SK-N-SH (cell line): ENCODE results near the gene C6. TPM values are rescaled to one million over a fixed set of nuclear protein-coding genes. Genes with fewer than 3 reads are reported as not detected.

Experiments
- CTCF ChIA-PET: fragments of 300-600, 350-600 bp; formaldehyde crosslinking; extraction: SDS; loops from one replicate; lab custom pipeline; 2021; lab: Yijun Ruan, JAX
- POLR2A ChIA-PET: fragments of 350-600 bp; sonication (Branson Sonifier 250); formaldehyde crosslinking; extraction: SDS; loops from one replicate; lab custom pipeline; 2020; ENCODE audit warnings: antibody characterized with exemption, inconsistent platforms; lab: Yijun Ruan, JAX
- DNase-seq: peaks from one replicate; pipeline ENCODE4 v3.0.0; 2012
- H2AFZ ChIP-seq: fragments of 200-600 bp; sonication (generic); 2 replicates; pipeline ENCODE4 v1.8.1; 2016; ENCODE audit warnings: antibody characterized with exemption, mild to moderate bottlenecking, low read depth
- H3F3A ChIP-seq: fragments of 200-600 bp; sonication (generic); replicated peaks from 2 replicates; pipeline ENCODE3; 2016; ENCODE audit warnings: antibody characterized with exemption, mild to moderate bottlenecking; ENCODE audit not compliant: insufficient read depth
- H3K27ac ChIP-seq, 2 experiments: fragments of 200-500 bp in 1 of 2; fragments of 200-600 bp in 1 of 2; sonication (Bioruptor generic) in 1 of 2; sonication (generic), shearing (Covaris generic) in 1 of 2; 2 replicates each; pipeline versions ENCODE4 v1.5.1 to v1.6.1; 2014 to 2016; ENCODE audit warnings: low read depth in 2 of 2, inconsistent platforms in 1 of 2, low read length in 1 of 2, mild to moderate bottlenecking in 1 of 2, mixed read lengths in 1 of 2
- H3K27me3 ChIP-seq: fragments of 200-600 bp; sonication (generic), shearing (Covaris generic); 2 replicates; pipeline ENCODE4 v1.6.1; 2016; ENCODE audit warnings: mixed run types; ENCODE audit not compliant: insufficient read depth
- H3K36me3 ChIP-seq, 2 experiments: fragments of 200-500 bp in 1 of 2; fragments of 200-600 bp in 1 of 2; sonication (Bioruptor generic) in 1 of 2; sonication (generic) in 1 of 2; replicated peaks in 1 of 2; 2 replicates each; pipeline versions ENCODE3 to v1.5.1; 2014 to 2016; ENCODE audit warnings: low read length in 1 of 2, mild to moderate bottlenecking in 1 of 2; ENCODE audit not compliant: insufficient read depth in 2 of 2, control insufficient read depth in 1 of 2
- H3K4me1 ChIP-seq, 2 experiments: fragments of 200-500 bp in 1 of 2; fragments of 200-600 bp in 1 of 2; sonication (Bioruptor generic) in 1 of 2; sonication (generic), shearing (Covaris generic) in 1 of 2; 2 replicates each; pipeline versions ENCODE4 v1.5.1 to v1.6.1; 2014 to 2016; ENCODE audit warnings: low read depth in 1 of 2, low read length in 1 of 2, mixed run types in 1 of 2; ENCODE audit not compliant: insufficient read depth in 2 of 2, control insufficient read depth in 1 of 2
- H3K4me2 ChIP-seq: fragments of 200-600 bp; sonication (generic), shearing (Covaris generic); 2 replicates; pipeline ENCODE4 v1.6.1; 2017; ENCODE audit warnings: mixed run types
- H3K4me3 ChIP-seq, 2 experiments: fragments of 200-500 bp in 1 of 2; fragments of 200-600 bp in 1 of 2; sonication (Bioruptor generic) in 1 of 2; sonication (generic), shearing (Covaris generic) in 1 of 2; 2 replicates each; pipeline versions ENCODE4 v1.5.1 to v1.8.1; 2014 to 2016; ENCODE audit warnings: low read depth in 2 of 2, inconsistent platforms in 1 of 2, low read length in 1 of 2, mild to moderate bottlenecking in 1 of 2, mixed read lengths in 1 of 2, moderate library complexity in 1 of 2
- H3K79me2 ChIP-seq: fragments of 200-600 bp; sonication (generic); 2 replicates; pipeline ENCODE4 v1.8.1; 2017; ENCODE audit warnings: mild to moderate bottlenecking; ENCODE audit not compliant: insufficient read depth
- H3K9ac ChIP-seq: fragments of 200-600 bp; sonication (generic); 2 replicates; pipeline ENCODE4 v1.6.1; 2017; ENCODE audit warnings: mixed run types
- H3K9me2 ChIP-seq: fragments of 200-600 bp; sonication (generic); 2 replicates; pipeline ENCODE4 v1.6.1; 2017; ENCODE audit warnings: mixed run types
- H3K9me3 ChIP-seq: fragments of 200-600 bp; sonication (generic); 2 replicates; pipeline ENCODE4 v1.6.1; 2017; ENCODE audit warnings: mixed run types, mild to moderate bottlenecking, moderate library complexity
- H4K20me1 ChIP-seq: fragments of 200-600 bp; sonication (generic); 2 replicates; pipeline ENCODE4 v1.6.1; 2017; ENCODE audit warnings: mild to moderate bottlenecking, mixed run types; ENCODE audit not compliant: insufficient read depth
- EZH2phosphoT487 ChIP-seq: fragments of 200-600 bp; sonication (generic); IDR thresholded peaks from 2 replicates; pipeline ENCODE4 v1.6.1; 2017; ENCODE audit warnings: low read depth, mixed run types, mild to moderate bottlenecking, antibody characterized with exemption, moderate library complexity, borderline replicate concordance
- FOSL2 ChIP-seq: IDR thresholded peaks from 2 replicates; pipeline ENCODE4 v1.4.0; 2012; ENCODE audit warnings: low read depth, mild to moderate bottlenecking, moderate library complexity, borderline replicate concordance
- FOXM1 ChIP-seq: IDR thresholded peaks from 2 replicates; pipeline ENCODE4 v1.4.0; 2012; ENCODE audit warnings: low read depth, mild to moderate bottlenecking
- GABPA ChIP-seq: IDR thresholded peaks from 2 replicates; pipeline ENCODE4 v1.4.0; 2012; ENCODE audit warnings: low read depth, mild to moderate bottlenecking
- IRF3 ChIP-seq: fragments of 150-350 bp; IDR thresholded peaks from 2 replicates; pipeline ENCODE4 v1.6.1; 2016; ENCODE audit warnings: mild to moderate bottlenecking, low read depth, low read length
- MAX ChIP-seq: IDR thresholded peaks from 2 replicates; pipeline ENCODE4 v1.4.0; 2012; ENCODE audit warnings: low read depth
- MXI1 ChIP-seq: IDR thresholded peaks from 2 replicates; pipeline ENCODE4 v1.6.1; 2012; ENCODE audit warnings: mild to moderate bottlenecking, low read depth, low read length, improper control_type of control experiment
- NFIC ChIP-seq: IDR thresholded peaks from 2 replicates; pipeline ENCODE4 v1.4.0; 2012; ENCODE audit warnings: borderline replicate concordance
- NRF1 ChIP-seq: IDR thresholded peaks from 2 replicates; pipeline ENCODE4 v1.6.1; 2012; ENCODE audit warnings: low read depth, mild to moderate bottlenecking, low read length
- POLR2AphosphoS5 ChIP-seq: IDR thresholded peaks from 2 replicates; pipeline ENCODE4 v1.6.1; 2012; ENCODE audit warnings: low read depth, low read length
- RCOR1 ChIP-seq: fragments of 150-350 bp; IDR thresholded peaks from 2 replicates; pipeline ENCODE4 v1.6.1; 2017; ENCODE audit warnings: antibody characterized with exemption, low read length
- RXRA ChIP-seq: IDR thresholded peaks from 2 replicates; pipeline ENCODE4 v1.4.0; 2012; ENCODE audit warnings: low read depth, mild to moderate bottlenecking, borderline replicate concordance
- TAF1 ChIP-seq: IDR thresholded peaks from 2 replicates; pipeline ENCODE4 v1.6.1; 2012; ENCODE audit warnings: low read depth, mild to moderate bottlenecking, low read length, moderate library complexity, borderline replicate concordance
- TCF12 ChIP-seq: IDR thresholded peaks from 2 replicates; pipeline ENCODE4 v1.4.0; 2012
- USF1 ChIP-seq: IDR thresholded peaks from 2 replicates; pipeline ENCODE4 v1.4.0; 2012; ENCODE audit warnings: low read depth, borderline replicate concordance
- YY1 ChIP-seq: IDR thresholded peaks from 2 replicates; pipeline ENCODE4 v1.4.0; 2012; ENCODE audit warnings: low read depth, mild to moderate bottlenecking
- ZBTB33 ChIP-seq: IDR thresholded peaks from 2 replicates; pipeline ENCODE4 v1.4.0; 2012; ENCODE audit warnings: low read depth, borderline replicate concordance
- WGBS: methylation state at CpG from one replicate; pipeline ENCODE4 v1.1.6; 2017; ENCODE audit warnings: low lambda C conversion rate; 5-methylcytosine and 5-hydroxymethylcytosine counted together
- polyA plus RNA-seq, 3 experiments: library from polyadenylated mRNA; depleted of rRNA; stranded (reverse); fragments of >200 nt; gene quantifications; 2 replicates each; pipeline ENCODE4 v1.2.3, GENCODE V29; 2012

The C6 gene
- polyA plus RNA-seq, 1 of the 3 experiments (the other 2 are of a cell fraction): 0.08 TPM

- Histone ChIP-seq H3K36me3 (no peaks in the 10 kb centered on the region), H3K79me2 (no peaks in the 10 kb centered on the region)
- POLR2A ChIA-PET: no interaction called here
- no peak for DNase-seq
- TF ChIP-seq FOSL2 (no peak), YY1 (no peak), RXRA (no peak), GABPA (no peak), MXI1 (no peak), TCF12 (no peak), ZBTB33 (no peak), NFIC (no peak), TAF1 (no peak), NRF1 (no peak), USF1 (no peak), POLR2AphosphoS5 (no peak), IRF3 (no peak), FOXM1 (no peak), EZH2phosphoT487 (no peak), MAX (no peak), RCOR1 (no peak)
- TF ChIP-seq, all 33 proteins: peak for 0
- no peaks in the 10 kb centered on the region for H3K4me1 ChIP-seq
- WGBS: 58% methylated on average over 5 of the region's 5 CpGs
- no peak overlapping the region for H3K4me3 ChIP-seq
- no peak overlapping the region for H3K9ac ChIP-seq
- no peak overlapping the region for H3K4me2 ChIP-seq
- H2AFZ ChIP-seq: no peak overlapping the region
- no peak overlapping the region for H3K27ac ChIP-seq
- CTCF ChIA-PET: interaction anchor here (0.9 kb wide), 1 partner anchor 15 kb away, joined by 3 read pairs; no protein-coding TSS in a partner anchor
- no peaks in the 10 kb centered on the region for H3K27me3 ChIP-seq
- no peaks in the 10 kb centered on the region for H3F3A ChIP-seq
- H3K9me3 ChIP-seq: no peaks in the 10 kb centered on the region
- no peaks in the 10 kb centered on the region for H4K20me1 ChIP-seq
- H3K9me2 ChIP-seq: no peaks in the 10 kb centered on the region
Observed at GRCh38 chr5:41181691-41182564, 31.4 kb downstream of the C6 start.
